Aorta (tissue), 5 donors: ENCODE measurements around the gene ZNF772. TPM values are rescaled to one million over a fixed set of nuclear protein-coding genes. Genes with fewer than 3 reads are reported as not detected.
A peak's percentile ranks its signal among the peaks of the same experiment; 100 is the strongest.
"Not testable (repeated sequence)": the region's sequence is repeated elsewhere in the genome, so short reads cannot be mapped to it uniquely, and the experiment has no call there.

Source experiments
- ATAC-seq: fragments of 200-7000 bp; cut with Tn5 transposase; one replicate; pipeline ENCODE4 v1.9.1; 2022; ENCODE audit warnings: moderate library complexity; ENCODE audit not compliant: low FRiP score
- DNase-seq, 2 donors: peaks; one replicate each; pipeline ENCODE4 v3.0.0-alpha.2; 2020
- H3K27ac ChIP-seq, 2 donors: one replicate each; pipeline ENCODE4 v1.5.1; 2013; ENCODE audit warnings: low read length in 2 of 2, mild to moderate bottlenecking in 2 of 2, moderate library complexity in 2 of 2, control low read depth in 1 of 2, inconsistent platforms in 1 of 2, low read depth in 1 of 2
- H3K27me3 ChIP-seq, 2 donors: one replicate each; pipeline ENCODE4 v1.6.1; 2013; ENCODE audit warnings: control low read depth in 1 of 2, low read length in 1 of 2, mild to moderate bottlenecking in 1 of 2, moderate library complexity in 1 of 2; ENCODE audit not compliant: insufficient read depth in 2 of 2, control insufficient read depth in 1 of 2
- H3K36me3 ChIP-seq, 2 donors: one replicate each; pipeline ENCODE4 v1.6.1; 2013; ENCODE audit warnings: control low read depth in 1 of 2, low read length in 1 of 2, mild to moderate bottlenecking in 1 of 2; ENCODE audit not compliant: insufficient read depth in 2 of 2, control insufficient read depth in 1 of 2
- H3K4me1 ChIP-seq, 2 donors: one replicate each; pipeline ENCODE4 v1.6.1; 2013; ENCODE audit warnings: low read length in 2 of 2, control low read depth in 1 of 2, mild to moderate bottlenecking in 1 of 2, moderate library complexity in 1 of 2; ENCODE audit not compliant: insufficient read depth in 2 of 2, control insufficient read depth in 1 of 2
- H3K4me3 ChIP-seq, 2 donors: one replicate each; pipeline ENCODE4 v1.5.1; 2013; ENCODE audit warnings: low read length in 2 of 2, control low read depth in 1 of 2, mild to moderate bottlenecking in 1 of 2
- H3K9me3 ChIP-seq: one replicate; pipeline ENCODE4 v1.6.1; 2013; ENCODE audit warnings: mild to moderate bottlenecking, low read length; ENCODE audit not compliant: control insufficient read depth
- WGBS, 2 donors: extraction: QIAGEN DNeasy Blood & Tissue Kit; methylation state at CpG; one replicate each; pipeline ENCODE4 v1.1.7; 2013; 5-methylcytosine and 5-hydroxymethylcytosine counted together
- intact Hi-C, 2 donors: fragments of 100-400 bp; cut with DNase I; formaldehyde crosslinking; loops; one replicate each; pipeline versions ENCODE4 v1.14.2 to v1.15.0; 2022
- polyA plus RNA-seq, 2 donors: library from polyadenylated mRNA; stranded (reverse); fragments of 200-250 nt; gene quantifications; one replicate each; pipeline ENCODE4 v1.2.3, GENCODE V29; 2013
- total RNA-seq, 2 donors: library from RNA; stranded (reverse); fragmentation: NEBNext Ultra II Directional; extraction: Animal tissue kit (Norgen Biotek cat#: 25700); gene quantifications; one replicate each; pipeline ENCODE4 v1.2.1, GENCODE V29; 2021
- donor health status: healthy with polysubstance abuse.
- donor health status: Bipolar disorder and iron deficiency.
- donor health status: DM: no; HTN: no; CAD: no.
- donor health status: DM: no; HTN: no; CAD: no.
- donor health status: DM: yes; HTN: yes; CAD: no.

The ZNF772 gene
- total and polyA plus RNA-seq, 4 donors = 0.88 to 9.1 (median 4.3) TPM

DNA sequence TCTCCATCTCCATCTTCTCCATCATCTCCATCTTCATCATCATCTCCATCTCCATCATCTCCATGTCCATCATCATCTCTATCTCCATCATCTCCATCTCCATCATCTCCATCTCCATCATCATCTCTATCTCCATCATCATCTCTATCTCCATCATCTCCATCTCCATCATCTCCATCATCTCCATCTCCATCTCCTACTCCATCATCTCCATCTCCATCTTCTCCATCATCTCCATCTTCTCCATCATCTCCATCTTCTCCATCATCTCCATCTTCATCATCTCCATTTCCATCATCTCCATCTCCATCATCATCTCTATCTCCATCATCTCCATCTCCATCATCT is 21.9 kb upstream of the ZNF772 start:
- H3K36me3 ChIP-seq, intact Hi-C loops, H3K4me1 ChIP-seq, H3K27ac ChIP-seq, H3K4me3 ChIP-seq, ATAC-seq, H3K27me3 ChIP-seq, DNase-seq: not testable (repeated sequence)
- peaks cover 11% of the 10 kb centered on the region for H3K9me3 ChIP-seq

DNA sequence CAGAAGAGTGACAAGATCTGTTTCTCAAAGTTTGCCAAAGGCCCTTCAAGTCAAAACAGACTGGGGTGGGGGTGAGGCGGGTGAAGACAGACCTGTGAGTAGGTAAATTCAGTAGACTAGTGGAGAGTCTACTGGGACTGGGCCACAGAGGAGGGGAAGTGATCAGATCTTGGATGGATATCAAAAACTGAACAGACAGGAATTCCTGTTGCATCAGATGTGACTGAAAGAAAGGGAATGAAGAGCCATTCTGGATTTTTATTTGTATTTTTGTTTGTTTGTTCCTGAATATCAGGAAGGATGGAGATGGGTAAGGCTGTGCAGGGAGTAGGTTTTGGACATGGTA is 10.9 kb upstream of the ZNF772 start:
- H3K4me3 ChIP-seq, intact Hi-C loops, H3K27me3 ChIP-seq, H3K4me1 ChIP-seq, ATAC-seq, DNase-seq, H3K27ac ChIP-seq: not testable (repeated sequence)
- no CpG with 5 or more reads among the region's 1 CpG for WGBS, 2 donors
- peaks cover 10 to 13% of the 10 kb centered on the region in 2 donors for H3K36me3 ChIP-seq
- H3K9me3 ChIP-seq = peaks cover 15% of the 10 kb centered on the region

DNA sequence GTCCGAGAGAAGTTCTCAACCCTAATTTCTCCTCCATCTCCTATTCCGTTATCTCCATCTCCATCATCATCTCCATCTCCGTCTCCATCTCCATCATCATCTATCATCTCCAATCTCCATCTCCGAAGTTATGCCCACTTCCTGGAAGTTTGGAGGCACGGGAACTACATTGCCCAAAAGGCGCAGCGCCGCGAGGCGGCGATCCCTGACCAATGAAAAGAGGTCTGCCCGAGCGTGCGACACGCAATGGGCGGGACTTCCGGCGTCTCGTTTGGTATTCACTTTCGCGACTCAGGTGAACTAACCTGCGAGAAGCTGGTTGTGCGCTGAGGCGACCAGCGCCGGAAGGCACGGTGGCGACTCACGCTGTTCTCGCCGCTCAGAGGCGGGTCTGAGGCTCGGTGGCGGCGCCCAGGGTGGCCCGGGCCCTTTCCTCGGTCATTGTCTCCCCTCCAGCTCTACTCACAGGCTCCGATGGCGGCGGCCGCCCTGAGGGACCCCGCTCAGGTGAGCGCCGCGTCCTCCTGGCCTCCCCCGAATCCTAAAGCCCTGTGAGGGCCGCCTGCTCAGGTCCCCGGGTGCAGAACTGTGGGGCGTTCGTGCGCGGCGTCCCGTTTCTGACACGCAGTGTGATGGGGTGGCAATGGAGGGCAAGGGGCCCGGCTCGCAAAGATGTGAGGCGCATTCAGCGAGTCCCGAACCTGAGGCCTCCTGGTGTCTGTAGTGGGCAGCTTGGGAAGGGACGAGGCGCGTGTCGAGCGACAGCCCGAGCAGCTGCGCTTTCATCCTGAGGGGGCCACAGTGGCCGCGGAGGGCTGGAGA is 10.3 kb upstream of the ZNF772 start, which contains the start of gene ZNF419:
Gene ZNF419 (plus strand): TSS at position 274 of the 822 bp plus-strand sequence. CDS start 201 bp downstream, at position 475.
- intact Hi-C loops, H3K27ac ChIP-seq, H3K27me3 ChIP-seq, H3K4me1 ChIP-seq: not testable (repeated sequence)
- Histone ChIP-seq H3K9me3 (peaks cover 14% of the 10 kb centered on the region), H3K4me3 (peak within 1 kb of the TSS; percentile 51 to 79), H3K36me3 (peaks cover 6 to 12% of the 10 kb centered on the region in 2 donors)
- WGBS, 2 donors = 1% methylated on average over 58 to 59 of the region's 69 CpGs
- peak; percentile 94 to 98 for DNase-seq
- peak; percentile 96 for ATAC-seq

DNA sequence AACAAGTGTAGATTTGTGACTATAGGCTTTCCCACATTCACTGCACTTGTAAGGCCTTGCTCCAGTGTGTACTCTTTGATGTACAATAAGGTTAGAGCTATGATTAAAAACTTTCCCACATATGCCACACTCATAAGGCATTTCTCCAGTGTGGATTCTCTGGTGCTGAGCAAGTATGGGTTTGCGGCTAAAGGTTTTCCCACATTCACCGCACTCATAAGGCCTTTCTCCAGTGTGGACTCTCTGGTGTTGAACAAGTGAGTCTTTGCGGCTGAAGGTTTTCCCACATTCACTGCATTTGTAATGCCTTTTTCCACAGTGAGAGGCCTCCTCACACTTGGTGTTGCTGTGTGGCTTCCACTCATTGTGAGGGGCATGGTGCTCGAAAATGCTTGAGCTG is 3.7 kb downstream of the ZNF772 start:
- DNase-seq = no peak
- no peaks in the 10 kb centered on the region for H3K4me1 ChIP-seq
- H3K4me3 ChIP-seq = no peak overlapping the region
- no peaks in the 10 kb centered on the region for H3K27me3 ChIP-seq
- no peak overlapping the region for H3K27ac ChIP-seq
- H3K36me3 ChIP-seq = peaks cover 12 to 20% of the 10 kb centered on the region in 2 donors
- intact Hi-C loops = no loop called here
- peaks cover 42% of the 10 kb centered on the region for H3K9me3 ChIP-seq
- whole genome bisulfite sequencing, 2 donors = 98% methylated on average over 4 of the region's 4 CpGs
- ATAC-seq = no peak

DNA sequence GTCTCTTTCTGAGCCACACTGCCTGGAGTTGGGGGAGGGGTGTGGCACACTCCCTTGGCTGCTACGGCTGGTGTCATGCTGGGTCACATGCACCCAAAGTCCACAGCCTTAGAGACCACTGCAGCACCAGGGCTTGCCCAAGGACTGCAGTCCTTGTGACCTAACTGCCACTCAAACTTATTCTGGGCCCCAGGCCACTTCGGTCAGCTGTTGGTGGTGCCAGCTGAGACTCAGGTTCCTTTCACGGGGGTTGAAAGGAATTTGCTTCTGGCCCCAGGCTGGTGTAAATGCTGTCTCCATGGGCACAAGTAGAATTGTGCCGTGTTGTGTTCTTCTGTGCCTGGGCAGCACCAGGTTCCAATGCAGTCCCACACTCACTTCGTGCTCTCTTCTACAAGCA is 10.9 kb downstream of the ZNF772 start:
- intact Hi-C loops = no loop called here
- Histone ChIP-seq H3K4me1 (no peaks in the 10 kb centered on the region), H3K36me3 (peaks cover 0 to 5% of the 10 kb centered on the region in 2 donors), H3K4me3 (no peak overlapping the region), H3K27ac (no peak overlapping the region), H3K27me3 (no peaks in the 10 kb centered on the region), H3K9me3 (peaks cover 13% of the 10 kb centered on the region)
- DNase-seq = no peak
- ATAC-seq = no peak
- 97 to 98% methylated on average over 5 of the region's 5 CpGs for WGBS, 2 donors

DNA sequence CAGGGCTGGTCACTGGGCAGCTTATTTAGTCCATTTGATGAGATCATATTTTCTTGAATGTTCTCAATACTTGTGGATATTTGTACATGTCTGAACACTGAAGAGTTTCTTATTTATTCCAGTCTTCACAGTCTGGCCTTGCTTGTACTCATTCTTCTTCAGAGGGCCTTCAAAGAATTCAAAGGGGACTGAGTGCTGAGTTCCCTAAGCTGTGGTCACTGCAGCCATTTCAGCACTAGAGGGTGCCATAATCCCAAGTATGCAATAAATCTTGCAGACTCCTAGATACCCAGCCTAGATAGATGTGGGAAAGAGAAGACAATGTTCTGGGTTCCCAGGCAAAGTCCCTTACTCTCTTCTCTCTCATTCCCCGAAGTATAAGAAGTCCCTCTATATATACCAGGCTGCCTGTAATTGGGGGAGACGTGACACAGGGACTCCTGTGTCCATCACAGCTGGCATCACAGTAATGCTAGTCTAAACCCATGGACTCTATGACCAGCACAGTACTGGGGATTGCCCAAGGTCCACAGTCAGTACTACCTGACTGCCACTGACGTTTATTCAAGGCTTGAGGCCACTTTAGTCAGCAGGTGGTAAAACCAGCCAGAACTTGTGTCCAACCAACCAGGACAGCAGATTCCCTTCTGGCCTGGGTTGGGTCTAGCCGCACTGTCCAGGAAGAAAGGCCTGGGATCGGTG is 11.5 kb downstream of the ZNF772 start:
- no peaks in the 10 kb centered on the region for H3K4me1 ChIP-seq
- ATAC-seq = no peak
- 72 to 83% methylated on average over 5 of the region's 5 CpGs for WGBS, 2 donors
- peak overlapping the region in 1 of 2 donors; percentile 5 for H3K4me3 ChIP-seq
- no peak overlapping the region for H3K27ac ChIP-seq
- intact Hi-C loops = no loop called here
- peaks cover 0 to 5% of the 10 kb centered on the region in 2 donors for H3K36me3 ChIP-seq
- no peak for DNase-seq
- no peaks in the 10 kb centered on the region for H3K27me3 ChIP-seq
- H3K9me3 ChIP-seq = peaks cover 13% of the 10 kb centered on the region

DNA sequence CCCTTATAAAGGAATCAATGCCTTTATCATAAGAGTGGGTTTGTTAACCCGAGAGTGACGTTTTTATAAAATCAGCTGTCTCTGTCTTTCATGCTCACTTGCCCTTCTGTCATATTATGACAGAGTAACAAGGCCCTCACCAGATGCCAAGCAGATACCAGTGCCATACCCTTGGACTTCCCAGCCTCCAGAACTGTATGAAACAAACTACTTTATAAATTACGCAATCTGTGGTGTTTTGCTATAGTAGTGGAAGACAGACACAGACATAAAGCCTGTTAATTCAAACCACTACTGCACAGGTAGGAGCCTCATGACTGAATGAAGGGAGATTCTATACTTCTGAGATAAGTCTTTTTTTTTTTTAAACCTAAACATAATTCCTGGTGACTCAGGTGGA is 25.1 kb downstream of the ZNF772 start:
- 92 to 95% methylated on average over 3 of the region's 3 CpGs for WGBS, 2 donors
- ATAC-seq = no peak
- Histone ChIP-seq H3K9me3 (peaks cover 25% of the 10 kb centered on the region), H3K4me1 (no peaks in the 10 kb centered on the region), H3K27me3 (no peaks in the 10 kb centered on the region), H3K36me3 (peaks cover 3 to 4% of the 10 kb centered on the region in 2 donors), H3K27ac (no peak overlapping the region), H3K4me3 (no peak overlapping the region)
- intact Hi-C loops = no loop called here
- no peak for DNase-seq

DNA sequence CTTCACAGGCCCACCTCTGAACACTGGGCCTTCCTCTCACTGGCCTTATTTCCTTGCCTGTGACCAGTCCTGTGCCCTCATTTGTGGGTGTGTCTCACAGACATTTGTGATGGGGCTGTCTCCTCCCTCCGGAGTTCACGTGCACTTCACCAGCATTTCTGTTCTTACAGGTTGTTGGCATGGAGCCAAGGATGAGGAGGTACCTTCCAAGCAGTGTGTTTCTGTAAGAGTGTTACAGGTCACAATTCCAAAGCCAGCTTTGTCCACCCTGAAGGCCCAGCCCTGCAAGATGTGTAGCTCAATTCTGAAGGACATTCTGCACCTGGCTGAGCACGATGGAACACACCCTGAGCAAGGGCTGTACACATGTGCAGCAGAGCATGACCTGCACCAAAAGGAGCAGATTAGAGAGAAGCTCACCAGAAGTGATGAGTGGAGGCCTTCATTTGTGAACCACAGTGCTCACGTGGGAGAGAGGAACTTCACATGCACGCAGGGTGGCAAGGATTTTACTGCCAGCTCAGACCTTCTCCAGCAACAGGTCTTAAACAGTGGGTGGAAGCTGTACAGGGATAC is 34.2 kb downstream of the ZNF772 start:
- intact Hi-C loops = no loop called here
- Histone ChIP-seq H3K9me3 (peaks cover 26% of the 10 kb centered on the region), H3K27ac (no peak overlapping the region), H3K4me1 (no peaks in the 10 kb centered on the region), H3K27me3 (no peaks in the 10 kb centered on the region), H3K36me3 (peaks cover 7 to 13% of the 10 kb centered on the region in 2 donors), H3K4me3 (no peak overlapping the region)
- ATAC-seq (no peak), DNase-seq (no peak)
- 74 to 79% methylated on average over 5 of the region's 5 CpGs for WGBS, 2 donors
